K562 (cell line): ENCODE results near the gene CASP2. TPM values are rescaled to one million over a fixed set of nuclear protein-coding genes. Genes with fewer than 3 reads are reported as not detected.

Source experiments
- CCNT2 ChIP-seq: IDR thresholded peaks from 2 replicates; pipeline ENCODE4 v1.6.1; 2011; ENCODE audit warnings: borderline replicate concordance, low read depth, mild to moderate bottlenecking, moderate library complexity, mixed read lengths, low read length; ENCODE audit not compliant: insufficient read length; ENCODE audit errors: extremely low read depth
- ERF ChIP-seq: fragments of 450-650 bp; formaldehyde crosslinking; IDR thresholded peaks from 2 replicates; pipeline ENCODE4 v1.4.0; 2020; ENCODE audit warnings: mild to moderate bottlenecking, mixed read lengths
- FIP1L1 ChIP-seq: fragments of 200-400 bp; formaldehyde crosslinking; IDR thresholded peaks from 2 replicates; pipeline ENCODE4 v1.6.1; 2018; ENCODE audit warnings: mild to moderate bottlenecking, low read depth, low read length; ENCODE audit not compliant: poor library complexity, severe bottlenecking
- FOXJ2 ChIP-seq: fragments of 200-800 bp; sonication (Bioruptor generic); IDR thresholded peaks from 2 replicates; pipeline ENCODE4 v1.6.1; 2016; ENCODE audit warnings: missing genetic modification characterization, missing compliant biosample characterization
- FOXJ3 ChIP-seq: sonication (generic); formaldehyde crosslinking; IDR thresholded peaks from 2 replicates; pipeline ENCODE4 v1.4.0; 2020; ENCODE audit warnings: mild to moderate bottlenecking, missing genetic modification reagents
- MYC ChIP-seq, 2 experiments: fragments of 250-450 bp in 1 of 2; sonication (Bioruptor Pico) in 1 of 2; IDR thresholded peaks; 2 replicates each; pipeline versions ENCODE4 v1.5.1 to v1.6.1; 2012 to 2021; ENCODE audit warnings: low read depth in 2 of 2, borderline replicate concordance in 1 of 2, improper control_type of control experiment in 1 of 2, low read length in 1 of 2, mild to moderate bottlenecking in 1 of 2, moderate library complexity in 1 of 2
- NKRF ChIP-seq: fragments of 450-650 bp; IDR thresholded peaks from 2 replicates; pipeline ENCODE4 v1.6.1; 2016; ENCODE audit warnings: borderline replicate concordance
- NONO ChIP-seq, 2 experiments: fragments of 200-400 bp in 1 of 2; fragments of 450-650 bp in 1 of 2; formaldehyde crosslinking in 1 of 2; IDR thresholded peaks; 2 replicates each; pipeline ENCODE4 v1.6.1; 2017; ENCODE audit warnings: low read depth in 2 of 2, mild to moderate bottlenecking in 2 of 2, moderate library complexity in 2 of 2, low read length in 1 of 2
- PHF20 ChIP-seq: fragments of 450-650 bp; IDR thresholded peaks from 2 replicates; pipeline ENCODE4 v1.6.1; 2018; ENCODE audit not compliant: partially characterized antibody
- SRSF7 ChIP-seq: fragments of 200-400 bp; formaldehyde crosslinking; optimal IDR thresholded peaks from 2 replicates; pipeline ENCODE3; 2017; ENCODE audit warnings: mild to moderate bottlenecking, low read depth, low read length
- STAT5A ChIP-seq: IDR thresholded peaks from 2 replicates; pipeline ENCODE4 v1.6.1; 2012; ENCODE audit warnings: low read length, inconsistent platforms, borderline replicate concordance
- TCF3 ChIP-seq: sonication (generic); formaldehyde crosslinking; IDR thresholded peaks from 2 replicates; pipeline ENCODE4 v1.4.0; 2020; ENCODE audit warnings: mild to moderate bottlenecking, missing genetic modification reagents
- TEAD1 ChIP-seq, 2 experiments: fragments of 450-650 bp in 1 of 2; sonication (generic) in 1 of 2; formaldehyde crosslinking; IDR thresholded peaks; 2 replicates each; pipeline versions ENCODE4 v1.4.0 to v1.8.0; 2020 to 2022; ENCODE audit warnings: mild to moderate bottlenecking in 2 of 2, missing genetic modification reagents in 1 of 2
- TEAD4 ChIP-seq, 2 experiments: sonication (generic) in 1 of 2; formaldehyde crosslinking in 1 of 2; IDR thresholded peaks; 2 replicates each; pipeline versions ENCODE4 v1.6.1 to v1.8.0; 2012 to 2022; ENCODE audit warnings: borderline replicate concordance in 1 of 2, inconsistent platforms in 1 of 2, low read length in 1 of 2, mild to moderate bottlenecking in 1 of 2, missing genetic modification reagents in 1 of 2
- TRIM24 ChIP-seq, 2 experiments: fragments of 450-650 bp; IDR thresholded peaks; 2 replicates each; pipeline ENCODE4 v1.6.1; 2016
- XRCC4 ChIP-seq: IDR thresholded peaks from one replicate; pipeline ENCODE4 v1.6.1; 2011; ENCODE audit not compliant: insufficient read depth, insufficient read length; ENCODE audit errors: extremely low read depth
- ZBTB7A ChIP-seq: IDR thresholded peaks from 2 replicates; pipeline ENCODE4 v1.6.1; 2011; ENCODE audit warnings: low read depth, mild to moderate bottlenecking, low read length, moderate library complexity, borderline replicate concordance; ENCODE audit not compliant: control insufficient read depth
- ZNF124 ChIP-seq: sonication (generic); formaldehyde crosslinking; IDR thresholded peaks from 2 replicates; pipeline ENCODE4 v1.8.1; 2022; ENCODE audit warnings: missing genetic modification reagents
- ZNF518B ChIP-seq: fragments of 250-450 bp; sonication (Bioruptor Pico); IDR thresholded peaks from 2 replicates; pipeline ENCODE4 v1.5.0; 2021; ENCODE audit warnings: mild to moderate bottlenecking, moderate library complexity
- ZNF830 ChIP-seq: fragments of 250-450 bp; sonication (Bioruptor Pico); IDR thresholded peaks from 2 replicates; pipeline ENCODE4 v1.5.0; 2021; ENCODE audit warnings: mild to moderate bottlenecking
- polyA plus RNA-seq, 8 experiments: library from polyadenylated mRNA; depleted of rRNA in 4 of 8; stranded (reverse) in 5 of 8; unstranded in 3 of 8; fragments of >200 nt; fragmentation: Nextera tagmentation in 2 of 8; fragmentation: Illumina TruSeq in 1 of 8; extraction: Ambion mirVana in 2 of 8; extraction: Trizol in 1 of 8; gene quantifications; 2 replicates each; pipeline versions ENCODE4 v1.2.1 to v1.2.3, GENCODE V29; 2011 to 2014; ENCODE audit warnings: inconsistent platforms in 1 of 8, missing spikeins in 1 of 8
- total RNA-seq, 7 experiments: library from RNA; depleted of rRNA in 6 of 7; stranded (reverse); fragments of >200 nt in 6 of 7; fragmentation: Illumina TruSeq in 2 of 7; extraction: Trizol in 2 of 7; gene quantifications; 2 replicates each; pipeline versions ENCODE4 v1.2.1 to v1.2.3, GENCODE V29; 2011 to 2021; ENCODE audit warnings: low replicate concordance in 1 of 7

The CASP2 gene
- total and polyA plus RNA-seq, 9 of the 15 experiments (the other 6 are each of a cell fraction or from before 2014, with no cell fraction given) = 18.8 to 64.9 (median 24.1) TPM

GRCh38 chr7:143263266-143264195 is 24.6 kb upstream of the CASP2 start, which contains the start of gene GSTK1 (continued):
- peak; percentile 40 to 71; a peak in 1 of 4 replicates for TF ChIP-seq TEAD1 (CRISPR knock-in tag; IDR thresholded peaks at IDR 0.05)
- 0 out of 2 replicates have a peak, but pooled peaks have one; percentile 4 for TF ChIP-seq TEAD4 (IDR thresholded peaks at IDR 0.05; ENCODE audit: low read length)
- 0 out of 2 replicates have a peak, but pooled peaks have one; percentile 49 for TF ChIP-seq TEAD4 (CRISPR knock-in tag; IDR thresholded peaks at IDR 0.05; ENCODE audit: borderline replicate concordance)
- TF ChIP-seq TCF3 (CRISPR knock-in tag) = no peak
- peak; percentile 82 for TF ChIP-seq MYC (IDR thresholded peaks at IDR 0.05; ENCODE audit: low read depth, low read length)
- no peak; the same call in 1 of the 2 replicates for TF ChIP-seq MYC (CRISPR knock-in tag; IDR thresholded peaks at IDR 0.05; ENCODE audit: borderline replicate concordance, low read depth)
- peak; percentile 93; the same call in 1 of the 2 replicates for TF ChIP-seq NKRF
- no peak for TF ChIP-seq ZNF124 (CRISPR knock-in tag)
- TF ChIP-seq ZBTB7A = peak; percentile 94
- no peak for TF ChIP-seq STAT5A
- peak; percentile 50 for TF ChIP-seq CCNT2
- no peak for TF ChIP-seq XRCC4
- TF ChIP-seq FIP1L1 = peak; percentile 45
- no peak for TF ChIP-seq ZNF518B (CRISPR knock-in tag)
- peak; percentile 86 for TF ChIP-seq PHF20
- TF ChIP-seq ERF (CRISPR knock-in tag) = 0 out of 2 replicates have a peak, but pooled peaks have one; percentile 29
- TF ChIP-seq TRIM24 (IDR thresholded peaks at IDR 0.05) = peak in 1 of 2 experiments; percentile 28; a peak in 1 of 4 replicates
- TF ChIP-seq FOXJ3 (CRISPR knock-in tag) = no peak
- peak; percentile 77; the same call in 1 of the 2 replicates for TF ChIP-seq FOXJ2 (tag)
- no peak for TF ChIP-seq SRSF7
- peak in 1 of 2 experiments; percentile 56; a peak in 1 of 4 replicates for TF ChIP-seq NONO (IDR thresholded peaks at IDR 0.05; ENCODE audit: low read depth in 2 of 2, low read length in 1 of 2)
- TF ChIP-seq ZNF830 = 0 out of 2 replicates have a peak, but pooled peaks have one; percentile 14
